GM23338 (cell line): ENCODE measurements around the gene TECR. TPM values are rescaled to one million over a fixed set of nuclear protein-coding genes. Genes with fewer than 3 reads are reported as not detected.

ENCODE experiments used
- ATAC-seq: fragments of 200-7000 bp; cut with Tn5 transposase; 3 replicates; pipeline ENCODE4 v1.9.1; 2020
- DNase-seq: peaks from one replicate; pipeline ENCODE4 v3.0.0-alpha.2; 2015; ENCODE audit warnings: low spot score
- H2AFZ ChIP-seq: fragments of 200-600 bp; sonication (generic); 2 replicates; pipeline ENCODE4 v1.8.0; 2016; ENCODE audit warnings: antibody characterized with exemption, mild to moderate bottlenecking, moderate library complexity
- H3F3A ChIP-seq: fragments of 200-600 bp; sonication (generic); replicated peaks from 2 replicates; pipeline ENCODE4 v1.8.0; 2017; ENCODE audit warnings: antibody characterized with exemption, mixed run types, low read depth
- H3K27ac ChIP-seq: fragments of 200-600 bp; sonication (generic); 2 replicates; pipeline ENCODE4 v1.6.1; 2016; ENCODE audit warnings: low read depth
- H3K27me3 ChIP-seq: fragments of 200-600 bp; sonication (generic); 2 replicates; pipeline ENCODE4 v1.8.0; 2016; ENCODE audit warnings: mild to moderate bottlenecking, mixed run types, moderate library complexity; ENCODE audit not compliant: insufficient read depth
- H3K36me3 ChIP-seq: fragments of 200-600 bp; sonication (generic); 2 replicates; pipeline ENCODE4 v1.8.0; 2016; ENCODE audit warnings: mild to moderate bottlenecking; ENCODE audit not compliant: insufficient read depth
- H3K4me1 ChIP-seq: fragments of 200-600 bp; sonication (generic); 2 replicates; pipeline ENCODE4 v1.8.0; 2016; ENCODE audit warnings: mild to moderate bottlenecking, moderate library complexity; ENCODE audit not compliant: insufficient read depth
- H3K4me2 ChIP-seq: fragments of 200-600 bp; sonication (generic); 2 replicates; pipeline ENCODE4 v1.7.1; 2017; ENCODE audit warnings: mixed run types
- H3K4me3 ChIP-seq: fragments of 200-600 bp; sonication (generic); 2 replicates; pipeline ENCODE4 v1.6.1; 2016; ENCODE audit warnings: mixed run types
- H3K79me2 ChIP-seq: fragments of 200-600 bp; sonication (generic); replicated peaks from 2 replicates; pipeline ENCODE4 v1.8.0; 2017; ENCODE audit warnings: mild to moderate bottlenecking; ENCODE audit not compliant: insufficient read depth
- H3K9me2 ChIP-seq: fragments of 200-600 bp; sonication (generic); 2 replicates; pipeline ENCODE4 v1.8.0; 2017; ENCODE audit not compliant: insufficient read depth
- H4K20me1 ChIP-seq: fragments of 200-600 bp; sonication (generic); replicated peaks from 2 replicates; pipeline ENCODE4 v1.8.0; 2017; ENCODE audit warnings: mild to moderate bottlenecking; ENCODE audit not compliant: insufficient read depth
- H3K27ac Mint-ChIP-seq: 2 replicates; pipeline ENCODE4 v1.8.0; 2020; ENCODE audit warnings: inconsistent platforms, mild to moderate bottlenecking, moderate library complexity, mixed read lengths
- H3K27me3 Mint-ChIP-seq: 3 replicates; pipeline ENCODE4 v1.8.0; 2022; ENCODE audit warnings: low read depth, mild to moderate bottlenecking, moderate library complexity, mixed read lengths, inconsistent platforms; ENCODE audit not compliant: insufficient read depth, poor library complexity
- H3K36me3 Mint-ChIP-seq: 3 replicates; pipeline ENCODE4 v1.8.0; 2021; ENCODE audit warnings: low read depth, mild to moderate bottlenecking, inconsistent platforms, moderate library complexity, mixed read lengths
- H3K4me1 Mint-ChIP-seq: 3 replicates; pipeline ENCODE4 v1.8.0; 2020; ENCODE audit warnings: mild to moderate bottlenecking, inconsistent platforms, mixed read lengths
- H3K4me3 Mint-ChIP-seq: 3 replicates; pipeline ENCODE4 v1.8.0; 2021; ENCODE audit warnings: moderate library complexity, mild to moderate bottlenecking, inconsistent platforms, mixed read lengths
- H3K9me3 Mint-ChIP-seq: 3 replicates; pipeline ENCODE4 v1.8.0; 2020; ENCODE audit warnings: moderate library complexity, mild to moderate bottlenecking, inconsistent platforms, mixed read lengths
- CREB1 ChIP-seq: fragments of 250-450 bp; sonication (Bioruptor Pico); IDR thresholded peaks from 2 replicates; pipeline ENCODE4 v1.5.0; 2020; ENCODE audit warnings: low read depth, mild to moderate bottlenecking, moderate library complexity
- JUNB ChIP-seq: IDR thresholded peaks from one replicate; pipeline ENCODE4 v1.6.1; 2016; ENCODE audit warnings: antibody characterized with exemption; ENCODE audit not compliant: unreplicated experiment
- NANOG ChIP-seq: IDR thresholded peaks from 2 replicates; pipeline ENCODE4 v1.6.1; 2016; ENCODE audit warnings: antibody characterized with exemption, borderline replicate concordance
- POLR2AphosphoS5 ChIP-seq: IDR thresholded peaks from 2 replicates; pipeline ENCODE4 v1.6.1; 2016; ENCODE audit warnings: antibody characterized with exemption, low read depth
- STAT1 ChIP-seq: IDR thresholded peaks from one replicate; pipeline ENCODE4 v1.6.1; 2016; ENCODE audit warnings: antibody characterized with exemption; ENCODE audit not compliant: unreplicated experiment
- ZNF114 ChIP-seq: fragments of 250-450 bp; sonication (Bioruptor Pico); IDR thresholded peaks from 2 replicates; pipeline ENCODE4 v1.5.0; 2020; ENCODE audit warnings: mild to moderate bottlenecking, moderate library complexity
- polyA plus RNA-seq: library from polyadenylated mRNA; unstranded; fragments of >200 nt; fragmentation: Nextera tagmentation; extraction: Ambion mirVana; gene quantifications from 2 replicates; pipeline ENCODE4 v1.2.1, GENCODE V29; 2016
- total RNA-seq: library from RNA; depleted of rRNA; stranded (reverse); fragments of >200 nt; shearing (Covaris generic); gene quantifications from 2 replicates; pipeline ENCODE4 v1.2.3, GENCODE V29; 2014
- TF ChIP-seq, protein P1 (sequence below): fragments of 250-450 bp; sonication (Bioruptor Pico); IDR thresholded peaks from 2 replicates; pipeline ENCODE4 v1.5.0; 2020; ENCODE audit warnings: mild to moderate bottlenecking, moderate library complexity
- TF ChIP-seq, protein P2 (sequence below): IDR thresholded peaks from one replicate; pipeline ENCODE4 v1.6.1; 2018; ENCODE audit warnings: antibody characterized with exemption; ENCODE audit not compliant: unreplicated experiment
- TF ChIP-seq, protein P3 (sequence below): IDR thresholded peaks from 2 replicates; pipeline ENCODE4 v1.6.1; 2016; ENCODE audit warnings: antibody characterized with exemption

The TECR gene
- total and polyA plus RNA-seq, 2 experiments from 2014 or later: 107 to 268 TPM

DNA sequence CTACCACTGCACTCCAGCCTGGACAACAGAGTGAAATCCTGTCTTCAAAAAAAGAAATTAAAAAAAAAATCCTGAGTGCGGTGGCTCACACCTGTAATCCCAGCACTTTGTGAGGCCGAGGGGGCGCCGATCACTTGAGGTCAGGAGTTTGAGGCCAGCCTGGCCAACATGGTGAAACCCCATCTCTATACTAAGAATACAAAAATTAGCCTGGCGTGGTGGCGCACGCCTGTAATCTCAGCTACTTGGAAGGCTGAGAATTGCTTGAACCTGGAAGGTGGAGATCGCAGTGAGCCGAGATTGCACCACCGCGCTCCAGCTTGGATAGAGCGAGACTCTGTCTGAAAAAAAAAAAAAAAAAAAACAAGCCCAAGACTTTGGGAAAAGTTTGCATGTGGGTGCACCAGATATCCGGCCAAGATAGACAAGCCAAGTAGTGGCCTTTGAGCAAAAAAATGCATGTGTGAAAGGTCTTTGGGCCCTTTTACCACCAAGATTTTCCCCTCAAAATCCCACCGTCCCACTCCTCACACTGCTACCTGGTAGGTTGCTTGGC lies 16.9 kb upstream of the TECR start:
- peaks cover 3% of the 10 kb centered on the region for H3K36me3 ChIP-seq
- DNase-seq (no peak), ATAC-seq (no peak)
- TF ChIP-seq STAT1 (no peak), POLR2AphosphoS5 (no peak), JUNB (no peak), CREB1 (CRISPR knock-in tag) (no peak), ZNF114 (no peak), NANOG (no peak)
- TF ChIP-seq, protein P1, sequence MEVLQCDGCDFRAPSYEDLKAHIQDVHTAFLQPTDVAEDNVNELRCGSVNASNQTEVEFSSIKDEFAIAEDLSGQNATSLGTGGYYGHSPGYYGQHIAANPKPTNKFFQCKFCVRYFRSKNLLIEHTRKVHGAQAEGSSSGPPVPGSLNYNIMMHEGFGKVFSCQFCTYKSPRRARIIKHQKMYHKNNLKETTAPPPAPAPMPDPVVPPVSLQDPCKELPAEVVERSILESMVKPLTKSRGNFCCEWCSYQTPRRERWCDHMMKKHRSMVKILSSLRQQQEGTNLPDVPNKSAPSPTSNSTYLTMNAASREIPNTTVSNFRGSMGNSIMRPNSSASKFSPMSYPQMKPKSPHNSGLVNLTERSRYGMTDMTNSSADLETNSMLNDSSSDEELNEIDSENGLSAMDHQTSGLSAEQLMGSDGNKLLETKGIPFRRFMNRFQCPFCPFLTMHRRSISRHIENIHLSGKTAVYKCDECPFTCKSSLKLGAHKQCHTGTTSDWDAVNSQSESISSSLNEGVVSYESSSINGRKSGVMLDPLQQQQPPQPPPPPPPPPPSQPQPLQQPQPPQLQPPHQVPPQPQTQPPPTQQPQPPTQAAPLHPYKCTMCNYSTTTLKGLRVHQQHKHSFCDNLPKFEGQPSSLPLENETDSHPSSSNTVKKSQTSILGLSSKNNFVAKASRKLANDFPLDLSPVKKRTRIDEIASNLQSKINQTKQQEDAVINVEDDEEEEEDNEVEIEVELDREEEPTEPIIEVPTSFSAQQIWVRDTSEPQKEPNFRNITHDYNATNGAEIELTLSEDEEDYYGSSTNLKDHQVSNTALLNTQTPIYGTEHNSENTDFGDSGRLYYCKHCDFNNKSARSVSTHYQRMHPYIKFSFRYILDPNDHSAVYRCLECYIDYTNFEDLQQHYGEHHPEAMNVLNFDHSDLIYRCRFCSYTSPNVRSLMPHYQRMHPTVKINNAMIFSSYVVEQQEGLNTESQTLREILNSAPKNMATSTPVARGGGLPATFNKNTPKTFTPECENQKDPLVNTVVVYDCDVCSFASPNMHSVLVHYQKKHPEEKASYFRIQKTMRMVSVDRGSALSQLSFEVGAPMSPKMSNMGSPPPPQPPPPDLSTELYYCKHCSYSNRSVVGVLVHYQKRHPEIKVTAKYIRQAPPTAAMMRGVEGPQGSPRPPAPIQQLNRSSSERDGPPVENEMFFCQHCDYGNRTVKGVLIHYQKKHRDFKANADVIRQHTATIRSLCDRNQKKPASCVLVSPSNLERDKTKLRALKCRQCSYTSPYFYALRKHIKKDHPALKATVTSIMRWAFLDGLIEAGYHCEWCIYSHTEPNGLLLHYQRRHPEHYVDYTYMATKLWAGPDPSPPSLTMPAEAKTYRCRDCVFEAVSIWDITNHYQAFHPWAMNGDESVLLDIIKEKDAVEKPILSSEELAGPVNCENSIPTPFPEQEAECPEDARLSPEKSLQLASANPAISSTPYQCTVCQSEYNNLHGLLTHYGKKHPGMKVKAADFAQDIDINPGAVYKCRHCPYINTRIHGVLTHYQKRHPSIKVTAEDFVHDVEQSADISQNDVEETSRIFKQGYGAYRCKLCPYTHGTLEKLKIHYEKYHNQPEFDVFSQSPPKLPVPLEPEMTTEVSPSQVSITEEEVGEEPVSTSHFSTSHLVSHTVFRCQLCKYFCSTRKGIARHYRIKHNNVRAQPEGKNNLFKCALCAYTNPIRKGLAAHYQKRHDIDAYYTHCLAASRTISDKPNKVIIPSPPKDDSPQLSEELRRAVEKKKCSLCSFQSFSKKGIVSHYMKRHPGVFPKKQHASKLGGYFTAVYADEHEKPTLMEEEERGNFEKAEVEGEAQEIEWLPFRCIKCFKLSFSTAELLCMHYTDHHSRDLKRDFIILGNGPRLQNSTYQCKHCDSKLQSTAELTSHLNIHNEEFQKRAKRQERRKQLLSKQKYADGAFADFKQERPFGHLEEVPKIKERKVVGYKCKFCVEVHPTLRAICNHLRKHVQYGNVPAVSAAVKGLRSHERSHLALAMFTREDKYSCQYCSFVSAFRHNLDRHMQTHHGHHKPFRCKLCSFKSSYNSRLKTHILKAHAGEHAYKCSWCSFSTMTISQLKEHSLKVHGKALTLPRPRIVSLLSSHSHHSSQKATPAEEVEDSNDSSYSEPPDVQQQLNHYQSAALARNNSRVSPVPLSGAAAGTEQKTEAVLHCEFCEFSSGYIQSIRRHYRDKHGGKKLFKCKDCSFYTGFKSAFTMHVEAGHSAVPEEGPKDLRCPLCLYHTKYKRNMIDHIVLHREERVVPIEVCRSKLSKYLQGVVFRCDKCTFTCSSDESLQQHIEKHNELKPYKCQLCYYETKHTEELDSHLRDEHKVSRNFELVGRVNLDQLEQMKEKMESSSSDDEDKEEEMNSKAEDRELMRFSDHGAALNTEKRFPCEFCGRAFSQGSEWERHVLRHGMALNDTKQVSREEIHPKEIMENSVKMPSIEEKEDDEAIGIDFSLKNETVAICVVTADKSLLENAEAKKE (CRISPR knock-in tag): no peak
- TF ChIP-seq, protein P2, sequence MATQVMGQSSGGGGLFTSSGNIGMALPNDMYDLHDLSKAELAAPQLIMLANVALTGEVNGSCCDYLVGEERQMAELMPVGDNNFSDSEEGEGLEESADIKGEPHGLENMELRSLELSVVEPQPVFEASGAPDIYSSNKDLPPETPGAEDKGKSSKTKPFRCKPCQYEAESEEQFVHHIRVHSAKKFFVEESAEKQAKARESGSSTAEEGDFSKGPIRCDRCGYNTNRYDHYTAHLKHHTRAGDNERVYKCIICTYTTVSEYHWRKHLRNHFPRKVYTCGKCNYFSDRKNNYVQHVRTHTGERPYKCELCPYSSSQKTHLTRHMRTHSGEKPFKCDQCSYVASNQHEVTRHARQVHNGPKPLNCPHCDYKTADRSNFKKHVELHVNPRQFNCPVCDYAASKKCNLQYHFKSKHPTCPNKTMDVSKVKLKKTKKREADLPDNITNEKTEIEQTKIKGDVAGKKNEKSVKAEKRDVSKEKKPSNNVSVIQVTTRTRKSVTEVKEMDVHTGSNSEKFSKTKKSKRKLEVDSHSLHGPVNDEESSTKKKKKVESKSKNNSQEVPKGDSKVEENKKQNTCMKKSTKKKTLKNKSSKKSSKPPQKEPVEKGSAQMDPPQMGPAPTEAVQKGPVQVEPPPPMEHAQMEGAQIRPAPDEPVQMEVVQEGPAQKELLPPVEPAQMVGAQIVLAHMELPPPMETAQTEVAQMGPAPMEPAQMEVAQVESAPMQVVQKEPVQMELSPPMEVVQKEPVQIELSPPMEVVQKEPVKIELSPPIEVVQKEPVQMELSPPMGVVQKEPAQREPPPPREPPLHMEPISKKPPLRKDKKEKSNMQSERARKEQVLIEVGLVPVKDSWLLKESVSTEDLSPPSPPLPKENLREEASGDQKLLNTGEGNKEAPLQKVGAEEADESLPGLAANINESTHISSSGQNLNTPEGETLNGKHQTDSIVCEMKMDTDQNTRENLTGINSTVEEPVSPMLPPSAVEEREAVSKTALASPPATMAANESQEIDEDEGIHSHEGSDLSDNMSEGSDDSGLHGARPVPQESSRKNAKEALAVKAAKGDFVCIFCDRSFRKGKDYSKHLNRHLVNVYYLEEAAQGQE: no peak
- TF ChIP-seq, protein P3, sequence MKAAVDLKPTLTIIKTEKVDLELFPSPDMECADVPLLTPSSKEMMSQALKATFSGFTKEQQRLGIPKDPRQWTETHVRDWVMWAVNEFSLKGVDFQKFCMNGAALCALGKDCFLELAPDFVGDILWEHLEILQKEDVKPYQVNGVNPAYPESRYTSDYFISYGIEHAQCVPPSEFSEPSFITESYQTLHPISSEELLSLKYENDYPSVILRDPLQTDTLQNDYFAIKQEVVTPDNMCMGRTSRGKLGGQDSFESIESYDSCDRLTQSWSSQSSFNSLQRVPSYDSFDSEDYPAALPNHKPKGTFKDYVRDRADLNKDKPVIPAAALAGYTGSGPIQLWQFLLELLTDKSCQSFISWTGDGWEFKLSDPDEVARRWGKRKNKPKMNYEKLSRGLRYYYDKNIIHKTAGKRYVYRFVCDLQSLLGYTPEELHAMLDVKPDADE: no peak
- Mint-ChIP-seq H3K9me3 (no peaks in the 10 kb centered on the region; the same call in 2 of the 3 replicates), H3K36me3 (peaks cover 34% of the 10 kb centered on the region), H3K4me3 (no peak overlapping the region), H3K27ac (no peak overlapping the region), H3K27me3 (peaks cover 17% of the 10 kb centered on the region), H3K4me1 (peaks cover 25% of the 10 kb centered on the region)
- no peak overlapping the region for H3K4me3 ChIP-seq
- no peaks in the 10 kb centered on the region for H3K27me3 ChIP-seq
- no peak overlapping the region for H2AFZ ChIP-seq
- H3K27ac ChIP-seq: no peak overlapping the region
- H3K79me2 ChIP-seq: peaks cover 24% of the 10 kb centered on the region
- H3K4me1 ChIP-seq: peaks cover 11% of the 10 kb centered on the region; the same call in 1 of the 2 replicates
- peaks cover 24% of the 10 kb centered on the region; the same call in 1 of the 2 replicates for H4K20me1 ChIP-seq
- no peaks in the 10 kb centered on the region for H3K9me2 ChIP-seq
- peaks cover 29% of the 10 kb centered on the region; the same call in 1 of the 2 replicates for H3F3A ChIP-seq
- H3K4me2 ChIP-seq: no peak overlapping the region
